ENCODE measurements around the gene SYNJ2. TPM values are rescaled to one million over a fixed set of nuclear protein-coding genes. Genes with fewer than 3 reads are reported as not detected.

Gene SYNJ2
- total RNA-seq, 4 donors from 2014 or later: 2.2 to 7.9 (median 3.1) TPM

GRCh38 chr6:158016571-158017383, 35.1 kb downstream of the SYNJ2 start:
- no peak for TF ChIP-seq CTCF (IDR thresholded peaks at IDR 0.05; ENCODE audit: low read depth)

- TF ChIP-seq CTCF (IDR thresholded peaks at IDR 0.05; ENCODE audit: low read depth): no peak
Measured at GRCh38 chr6:158017621-158018040, 36.0 kb downstream of the SYNJ2 start.

GRCh38 chr6:158018041-158018771, 36.5 kb downstream of the SYNJ2 start:
- no peak for TF ChIP-seq CTCF (IDR thresholded peaks at IDR 0.05; ENCODE audit: low read depth)

- no peak for TF ChIP-seq CTCF (IDR thresholded peaks at IDR 0.05; ENCODE audit: low read depth)
Measured at GRCh38 chr6:158018851-158019361, 37.2 kb downstream of the SYNJ2 start.

GRCh38 chr6:158019416-158019815, 37.8 kb downstream of the SYNJ2 start:
- no peak for TF ChIP-seq CTCF (IDR thresholded peaks at IDR 0.05; ENCODE audit: low read depth)

GRCh38 chr6:158020272-158020711, 38.6 kb downstream of the SYNJ2 start:
- TF ChIP-seq CTCF (IDR thresholded peaks at IDR 0.05; ENCODE audit: low read depth): no peak

GRCh38 chr6:158020811-158021210, 39.1 kb downstream of the SYNJ2 start:
- TF ChIP-seq CTCF (IDR thresholded peaks at IDR 0.05; ENCODE audit: low read depth): no peak
